Smooth muscle cell (in vitro differentiated cells): ENCODE measurements around the gene HS3ST3A1. TPM values are rescaled to one million over a fixed set of nuclear protein-coding genes. Genes with fewer than 3 reads are reported as not detected.

Experiments used
- DNase-seq: peaks from one replicate; lab custom pipeline; 2025; ENCODE audit not compliant: unreplicated experiment; lab: John Stamatoyannopoulos, UW
- H2AFZ ChIP-seq: fragments of 200-600 bp; sonication (generic); 2 replicates; pipeline ENCODE4 v1.6.0; 2016; ENCODE audit warnings: antibody characterized with exemption, low read depth, mild to moderate bottlenecking
- H3F3A ChIP-seq: fragments of 200-600 bp; sonication (generic); 2 replicates; pipeline ENCODE4 v1.6.0; 2017; ENCODE audit warnings: antibody characterized with exemption, low read depth
- H3K27ac ChIP-seq: fragments of 200-600 bp; sonication (generic); 2 replicates; pipeline ENCODE4 v1.5.1; 2016; ENCODE audit warnings: low read depth, mild to moderate bottlenecking
- H3K27me3 ChIP-seq: fragments of 200-600 bp; sonication (generic); 2 replicates; pipeline ENCODE4 v1.6.1; 2016; ENCODE audit warnings: low read depth, mild to moderate bottlenecking
- H3K36me3 ChIP-seq: fragments of 200-600 bp; sonication (generic); 2 replicates; pipeline ENCODE4 v1.5.1; 2016; ENCODE audit warnings: low read depth
- H3K4me1 ChIP-seq: fragments of 200-600 bp; sonication (generic); 2 replicates; pipeline ENCODE4 v1.5.1; 2016; ENCODE audit warnings: low read depth
- H3K4me2 ChIP-seq: fragments of 200-600 bp; sonication (generic); 2 replicates; pipeline ENCODE4 v1.6.0; 2016; ENCODE audit warnings: mild to moderate bottlenecking
- H3K4me3 ChIP-seq: fragments of 200-600 bp; sonication (generic); 2 replicates; pipeline ENCODE4 v1.5.1; 2016; ENCODE audit warnings: mild to moderate bottlenecking
- H3K79me2 ChIP-seq: fragments of 200-600 bp; sonication (generic); 2 replicates; pipeline ENCODE4 v1.6.0; 2016; ENCODE audit warnings: low read depth, mild to moderate bottlenecking
- H3K9ac ChIP-seq: fragments of 200-600 bp; sonication (generic); 2 replicates; pipeline ENCODE4 v1.6.0; 2016; ENCODE audit warnings: low read depth
- H3K9me3 ChIP-seq: fragments of 200-600 bp; sonication (generic); replicated peaks from 2 replicates; pipeline ENCODE4 v1.5.1; 2016; ENCODE audit warnings: low read depth
- H4K20me1 ChIP-seq: fragments of 200-600 bp; sonication (generic); 2 replicates; pipeline ENCODE4 v1.6.0; 2016; ENCODE audit warnings: low read depth
- CTCF ChIP-seq: fragments of 200-600 bp; sonication (generic); IDR thresholded peaks from 2 replicates; pipeline ENCODE4 v1.5.1; 2017; ENCODE audit warnings: borderline replicate concordance, mild to moderate bottlenecking, antibody characterized with exemption; ENCODE audit not compliant: insufficient read depth, poor library complexity, severe bottlenecking
- WGBS: methylation state at CpG from one replicate; pipeline ENCODE4 v1.1.7; 2016; ENCODE audit warnings: low lambda C conversion rate; 5-methylcytosine and 5-hydroxymethylcytosine counted together
- polyA plus RNA-seq: library from polyadenylated mRNA; unstranded; fragments of >200 nt; fragmentation: Nextera tagmentation; extraction: Ambion mirVana; gene quantifications from 2 replicates; pipeline ENCODE4 v1.2.1, GENCODE V29; 2016
- total RNA-seq: library from RNA; depleted of rRNA; stranded (reverse); fragments of >200 nt; gene quantifications from 2 replicates; pipeline ENCODE4 v1.2.3, GENCODE V29; 2014

The HS3ST3A1 gene
- total and polyA plus RNA-seq, 2 experiments from 2014 or later: 19.5 to 25.1 TPM

DNA sequence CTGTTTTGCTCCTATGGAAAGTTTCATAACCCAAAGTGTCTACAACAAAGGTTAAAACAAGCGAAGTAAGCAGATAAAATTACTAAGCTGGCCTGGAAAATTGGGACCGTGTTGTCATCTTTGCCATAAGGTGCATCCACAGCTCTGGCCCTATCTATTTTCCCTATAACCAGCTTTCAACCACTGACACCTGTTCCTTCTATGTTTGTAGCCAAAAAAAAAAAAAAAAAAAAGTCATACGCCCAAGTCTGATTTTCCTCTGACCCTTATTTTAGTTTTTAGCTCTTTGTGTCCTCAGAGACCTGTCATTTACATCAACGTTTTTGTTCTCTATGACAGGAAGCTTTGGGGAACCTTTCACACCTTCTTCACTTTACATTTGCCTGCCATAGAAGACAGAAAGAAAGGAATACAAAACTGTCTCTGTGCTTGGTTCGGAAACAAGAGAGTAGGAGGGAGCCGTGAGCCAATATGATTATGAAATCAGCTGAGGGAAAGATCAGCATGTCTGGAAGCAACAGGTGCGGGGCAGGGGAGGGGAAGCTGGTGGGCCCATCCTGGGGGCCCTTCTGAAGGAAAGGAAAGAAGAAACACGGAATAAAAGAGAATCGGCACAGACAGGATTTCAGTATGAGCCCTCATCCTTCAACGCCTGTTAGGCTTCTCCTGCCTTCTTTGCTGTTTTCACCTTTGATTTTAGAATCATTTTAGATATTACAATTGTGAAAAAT lies 8.5 kb downstream of the HS3ST3A1 start:
- no peaks in the 10 kb centered on the region for H4K20me1 ChIP-seq
- H3K9ac ChIP-seq: no peak overlapping the region
- no peaks in the 10 kb centered on the region for H3K9me3 ChIP-seq
- no peak for TF ChIP-seq CTCF
- no peaks in the 10 kb centered on the region for H3K27me3 ChIP-seq
- peaks cover 61% of the 10 kb centered on the region for H3K79me2 ChIP-seq
- H3K4me2 ChIP-seq: peak overlapping the region; percentile 98
- H3K27ac ChIP-seq: peak overlapping the region; percentile 90
- peaks cover 42% of the 10 kb centered on the region for H3K4me1 ChIP-seq
- no peaks in the 10 kb centered on the region for H3K36me3 ChIP-seq
- no peak for DNase-seq
- no peak overlapping the region for H3K4me3 ChIP-seq
- peaks cover 9% of the 10 kb centered on the region for H3F3A ChIP-seq
- 77% methylated on average over 10 of the region's 10 CpGs for WGBS
- H2AFZ ChIP-seq: no peak overlapping the region

GRCh38 chr17:13592427-13592826 lies 9.3 kb downstream of the HS3ST3A1 start:
- Histone ChIP-seq H3K4me2 (peak overlapping the region; percentile 98), H3K79me2 (peaks cover 61% of the 10 kb centered on the region), H4K20me1 (no peaks in the 10 kb centered on the region), H3K27me3 (no peaks in the 10 kb centered on the region), H3K9ac (peak overlapping the region; percentile 16), H2AFZ (no peak overlapping the region), H3K27ac (peak overlapping the region; percentile 90), H3F3A (peaks cover 14% of the 10 kb centered on the region), H3K4me3 (no peak overlapping the region), H3K4me1 (peaks cover 35% of the 10 kb centered on the region), H3K36me3 (no peaks in the 10 kb centered on the region), H3K9me3 (no peaks in the 10 kb centered on the region)
- 24% methylated on average over 7 of the region's 7 CpGs for WGBS
- DNase-seq: no peak
- no peak for TF ChIP-seq CTCF

DNA sequence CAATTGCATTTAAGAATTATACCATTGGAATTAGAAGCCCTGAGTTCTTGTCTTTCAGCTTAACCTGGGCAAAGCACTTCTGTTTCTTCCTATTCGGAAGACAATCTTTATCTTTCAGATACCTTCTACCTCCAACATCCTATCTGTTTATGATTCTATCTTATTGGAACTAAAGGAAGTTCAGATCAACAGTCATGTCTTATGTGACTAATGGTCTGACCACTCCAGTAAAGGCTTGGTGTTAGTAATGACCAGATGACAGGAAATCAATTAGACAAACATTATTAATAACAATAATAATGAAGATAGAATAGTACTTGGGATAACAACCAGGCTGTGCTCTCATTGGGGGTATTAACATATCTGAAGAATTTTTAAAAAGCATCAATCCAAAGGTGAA lies 11.3 kb downstream of the HS3ST3A1 start:
- Histone ChIP-seq H3K9me3 (no peaks in the 10 kb centered on the region), H3K9ac (peak overlapping the region; percentile 67), H3K79me2 (peaks cover 45% of the 10 kb centered on the region), H3K36me3 (no peaks in the 10 kb centered on the region), H2AFZ (no peak overlapping the region), H3K4me2 (peak overlapping the region; percentile 26), H3F3A (peaks cover 14% of the 10 kb centered on the region), H3K4me3 (no peak overlapping the region), H4K20me1 (no peaks in the 10 kb centered on the region), H3K27ac (peak overlapping the region; percentile 90), H3K27me3 (no peaks in the 10 kb centered on the region), H3K4me1 (peaks cover 31% of the 10 kb centered on the region)
- no peak for DNase-seq
- TF ChIP-seq CTCF: no peak
- 44% methylated on average over 1 of the region's 1 CpG for WGBS

DNA sequence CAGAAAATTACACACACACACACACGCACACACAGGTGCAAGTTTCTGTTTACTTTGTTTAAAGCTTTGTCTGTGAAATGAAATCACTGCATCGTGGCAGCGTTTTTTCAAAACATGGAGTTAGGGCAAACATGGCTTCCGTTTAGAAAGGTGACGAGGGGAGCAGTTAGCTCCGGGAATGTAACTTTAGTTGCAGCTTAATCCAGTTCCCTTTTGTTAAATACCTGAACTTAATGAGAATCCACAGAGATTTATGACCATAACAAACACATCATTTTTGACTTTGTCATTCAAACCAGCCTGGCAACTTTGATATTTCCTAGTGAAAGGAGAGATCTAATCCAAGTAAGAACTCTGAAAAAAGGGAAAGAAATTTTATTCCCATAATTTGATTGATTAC lies 12.1 kb downstream of the HS3ST3A1 start:
- H3K27ac ChIP-seq: peak overlapping the region; percentile 90

More for the DNA sequence above, 12.1 kb downstream of the HS3ST3A1 start:
- Histone ChIP-seq H3K79me2 (peaks cover 43% of the 10 kb centered on the region), H3K4me3 (no peak overlapping the region), H3K27me3 (no peaks in the 10 kb centered on the region), H3K4me1 (peaks cover 30% of the 10 kb centered on the region), H2AFZ (no peak overlapping the region), H3F3A (peaks cover 14% of the 10 kb centered on the region), H3K9ac (peak overlapping the region; percentile 67), H3K9me3 (no peaks in the 10 kb centered on the region), H3K36me3 (no peaks in the 10 kb centered on the region), H4K20me1 (no peaks in the 10 kb centered on the region), H3K4me2 (peak overlapping the region; percentile 26)
- WGBS: 76% methylated on average over 6 of the region's 6 CpGs
- no peak for TF ChIP-seq CTCF
- DNase-seq: no peak
